HL-60 (cell line): ENCODE results near the gene PTCD1.

Source experiments
- DNase-seq, 2 experiments: peaks; one replicate each; pipeline ENCODE4 v3.0.0-alpha.2; 2010 to 2020; ENCODE audit warnings: low read depth in 1 of 2, low spot score in 1 of 2
- H3K27ac ChIP-seq: fragments of 250-450 bp; sonication (Bioruptor Pico); replicated peaks from 2 replicates; pipeline ENCODE4 v1.5.1; 2020; ENCODE audit warnings: mild to moderate bottlenecking, moderate library complexity
- H3K27me3 ChIP-seq: fragments of 250-450 bp; sonication (Bioruptor Pico); 2 replicates; pipeline ENCODE4 v1.5.1; 2021; ENCODE audit warnings: mild to moderate bottlenecking, moderate library complexity; ENCODE audit not compliant: insufficient read depth, poor library complexity, severe bottlenecking
- H3K4me3 ChIP-seq: replicated peaks from 2 replicates; pipeline ENCODE4 v1.5.1; 2011; ENCODE audit warnings: mild to moderate bottlenecking, control low read depth, low read length; ENCODE audit not compliant: insufficient read depth
- CTCF ChIP-seq: IDR thresholded peaks from one replicate; pipeline ENCODE4 v1.5.1; 2011; ENCODE audit warnings: low read length, control low read depth, inconsistent platforms; ENCODE audit not compliant: insufficient read depth
- GABPA ChIP-seq: IDR thresholded peaks from 2 replicates; pipeline ENCODE4 v1.6.1; 2012; ENCODE audit warnings: low read depth
- POLR2AphosphoS5 ChIP-seq: IDR thresholded peaks from 2 replicates; pipeline ENCODE4 v1.6.1; 2012; ENCODE audit warnings: low read depth
- REST ChIP-seq: IDR thresholded peaks from 2 replicates; pipeline ENCODE4 v1.6.1; 2012; ENCODE audit warnings: low read depth; ENCODE audit not compliant: insufficient replicate concordance
- SPI1 ChIP-seq: IDR thresholded peaks from 2 replicates; pipeline ENCODE4 v1.6.1; 2012; ENCODE audit warnings: low read depth, mild to moderate bottlenecking, borderline replicate concordance

The PTCD1 gene

GRCh38 chr7:99383203-99383602, 55.4 kb downstream of the PTCD1 start:
- Histone ChIP-seq H3K27ac (no peak overlapping the region), H3K4me3 (no peak overlapping the region), H3K27me3 (no peaks in the 10 kb centered on the region)
- no peak for DNase-seq
- TF ChIP-seq GABPA (no peak), CTCF (no peak), SPI1 (no peak), REST (no peak), POLR2AphosphoS5 (no peak)

GRCh38 chr7:99381664-99382075, 56.9 kb downstream of the PTCD1 start:
- no peak for DNase-seq
- no peak overlapping the region for H3K4me3 ChIP-seq
- H3K27ac ChIP-seq, result peak overlapping the region; percentile 86
- H3K27me3 ChIP-seq, result no peaks in the 10 kb centered on the region
- TF ChIP-seq REST, result no peak
- TF ChIP-seq GABPA, result no peak
- no peak for TF ChIP-seq SPI1
- no peak for TF ChIP-seq CTCF
- TF ChIP-seq POLR2AphosphoS5, result peak; percentile 23; the same call in 1 of the 2 replicates

GRCh38 chr7:99380823-99381663, 57.6 kb downstream of the PTCD1 start:
- Histone ChIP-seq H3K27me3 (no peaks in the 10 kb centered on the region), H3K4me3 (peak overlapping the region; percentile 33), H3K27ac (peak overlapping the region; percentile 86)
- TF ChIP-seq POLR2AphosphoS5 (peak; percentile 39; the same call in 1 of the 2 replicates), REST (no peak)
- DNase-seq, result peak in 1 of 2 experiments; percentile 52
